HepG2 (cell line): Measurements from ENCODE around the gene PCNA. TPM values are rescaled to one million over a fixed set of nuclear protein-coding genes. Genes with fewer than 3 reads are reported as not detected.

ENCODE experiments used
- CCAR2 ChIP-seq: fragments of 200-400 bp; formaldehyde crosslinking; optimal IDR thresholded peaks from 2 replicates; pipeline ENCODE3; 2018; ENCODE audit warnings: low read depth, mild to moderate bottlenecking, low read length, moderate library complexity
- E2F1 ChIP-seq: sonication (generic); formaldehyde crosslinking; IDR thresholded peaks from 2 replicates; pipeline ENCODE4 v1.5.0; 2020; ENCODE audit warnings: missing genetic modification reagents
- HES4 ChIP-seq: sonication (generic); formaldehyde crosslinking; IDR thresholded peaks from 2 replicates; pipeline ENCODE4 v1.9.0; 2021; ENCODE audit warnings: mild to moderate bottlenecking, missing genetic modification reagents, borderline replicate concordance
- HINFP ChIP-seq: sonication (generic); formaldehyde crosslinking; IDR thresholded peaks from 2 replicates; pipeline ENCODE4 v1.4.0; 2020; ENCODE audit warnings: low read depth, mild to moderate bottlenecking, missing genetic modification reagents
- LRRFIP1 ChIP-seq: sonication (generic); formaldehyde crosslinking; conservative IDR thresholded peaks from 2 replicates; pipeline ENCODE4 v1.4.0; 2020; ENCODE audit warnings: missing genetic modification reagents
- MYPOP ChIP-seq: sonication (generic); formaldehyde crosslinking; IDR thresholded peaks from 2 replicates; pipeline ENCODE4 v1.8.1; 2023; ENCODE audit warnings: mild to moderate bottlenecking, moderate library complexity, missing genetic modification reagents
- SOX13 ChIP-seq, 3 experiments: fragments of 450-650 bp in 1 of 3; sonication (generic) in 1 of 3; formaldehyde crosslinking in 1 of 3; IDR thresholded peaks in 2 of 3; conservative IDR thresholded peaks in 1 of 3; 2 replicates each; pipeline versions ENCODE4 v1.5.0 to v1.6.1; 2016 to 2020; ENCODE audit warnings: antibody characterized with exemption in 1 of 3, mild to moderate bottlenecking in 1 of 3, missing compliant biosample characterization in 1 of 3, missing genetic modification reagents in 1 of 3, moderate library complexity in 1 of 3
- TEAD3 ChIP-seq: optimal IDR thresholded peaks from 2 replicates; pipeline ENCODE3; 2016; ENCODE audit warnings: borderline replicate concordance
- WIZ ChIP-seq: sonication (generic); formaldehyde crosslinking; IDR thresholded peaks from 2 replicates; pipeline ENCODE4 v1.5.1; 2020; ENCODE audit warnings: mild to moderate bottlenecking, missing genetic modification reagents
- ZBTB21 ChIP-seq: sonication (generic); formaldehyde crosslinking; IDR thresholded peaks from 2 replicates; pipeline ENCODE4 v1.4.0; 2020; ENCODE audit warnings: missing genetic modification reagents
- ZBTB44 ChIP-seq: sonication (generic); formaldehyde crosslinking; IDR thresholded peaks from 2 replicates; pipeline ENCODE4 v1.4.0; 2020; ENCODE audit warnings: missing genetic modification reagents
- ZNF329 ChIP-seq: sonication (generic); formaldehyde crosslinking; IDR thresholded peaks from 2 replicates; pipeline ENCODE4 v1.9.0; 2021; ENCODE audit warnings: low read depth, mild to moderate bottlenecking, missing genetic modification reagents
- ZNF598 ChIP-seq: sonication (generic); formaldehyde crosslinking; IDR thresholded peaks from 2 replicates; pipeline ENCODE4 v1.5.1; 2020; ENCODE audit warnings: mild to moderate bottlenecking, missing genetic modification reagents, borderline replicate concordance
- ZNF773 ChIP-seq: sonication (generic); formaldehyde crosslinking; IDR thresholded peaks from 2 replicates; pipeline ENCODE4 v1.4.0; 2020; ENCODE audit warnings: missing genetic modification reagents, borderline replicate concordance
- ZNF781 ChIP-seq: sonication (generic); formaldehyde crosslinking; IDR thresholded peaks from 2 replicates; pipeline ENCODE4 v1.5.1; 2020; ENCODE audit warnings: borderline replicate concordance, mild to moderate bottlenecking, missing genetic modification reagents; ENCODE audit errors: not compliant biosample characterization
- ZNF782 ChIP-seq: sonication (generic); formaldehyde crosslinking; IDR thresholded peaks from 2 replicates; pipeline ENCODE4 v1.4.0; 2020; ENCODE audit warnings: missing genetic modification reagents, mild to moderate bottlenecking, borderline replicate concordance
- ZNF800 ChIP-seq: sonication (generic); formaldehyde crosslinking; IDR thresholded peaks from 2 replicates; pipeline ENCODE4 v1.4.0; 2020; ENCODE audit warnings: missing genetic modification reagents
- polyA plus RNA-seq, 8 experiments: library from polyadenylated mRNA; depleted of rRNA in 3 of 8; stranded (reverse) in 7 of 8; unstranded in 1 of 8; fragments of >200 nt; fragmentation: Illumina TruSeq in 4 of 8; extraction: Trizol in 4 of 8; gene quantifications; 2 replicates each; pipeline versions ENCODE4 v1.2.1 to v1.2.3, GENCODE V29; 2011 to 2016; ENCODE audit warnings: low read depth in 4 of 8, missing spikeins in 1 of 8, mixed read lengths in 1 of 8; ENCODE audit not compliant: insufficient read depth in 1 of 8
- total RNA-seq, 5 experiments: library from RNA; depleted of rRNA; stranded (reverse); fragments of >200 nt; fragmentation: Illumina TruSeq; extraction: Trizol; gene quantifications; 2 replicates each; pipeline ENCODE4 v1.2.3, GENCODE V29; 2016; ENCODE audit warnings: low read depth in 1 of 5

Gene PCNA
- total and polyA plus RNA-seq, 2 of the 13 experiments (the other 11 are each of a cell fraction or from before 2014, with no cell fraction given): 229 to 655 TPM

- TF ChIP-seq ZBTB44 (CRISPR knock-in tag) (no peak; the same call in 1 of the 2 replicates), ZNF800 (CRISPR knock-in tag) (peak; percentile 93), CCAR2 (no peak), HINFP (CRISPR knock-in tag) (peak; percentile 92; the same call in 1 of the 2 replicates), E2F1 (CRISPR knock-in tag) (peak; percentile 97), ZNF781 (peak; percentile 37), MYPOP (CRISPR knock-in tag) (peak; percentile 95), SOX13 (IDR thresholded peaks at IDR 0.05) (no peak), SOX13 (CRISPR knock-in tag; conservative IDR thresholded peaks at IDR 0.05 in 1 of 2, IDR thresholded peaks at IDR 0.05 in 1 of 2) (peak in 1 of 2 experiments; percentile 77; a peak in 2 of 4 replicates), LRRFIP1 (CRISPR knock-in tag) (0 out of 2 replicates have a peak, but pooled peaks have one; percentile 64), WIZ (CRISPR knock-in tag) (peak; percentile 73; the same call in 1 of the 2 replicates), TEAD3 (CRISPR knock-in tag) (peak; percentile 85), ZNF598 (CRISPR knock-in tag) (peak; percentile 82; the same call in 1 of the 2 replicates), ZNF782 (CRISPR knock-in tag) (peak; percentile 60), ZBTB21 (peak; percentile 8; the same call in 1 of the 2 replicates), HES4 (CRISPR knock-in tag) (peak; percentile 95), ZNF329 (CRISPR knock-in tag) (peak; percentile 70; the same call in 1 of the 2 replicates), ZNF773 (no peak; the same call in 1 of the 2 replicates)
These were observed 6.9 kb upstream of the PCNA start, which contains the start of gene CDS2 (continued) for GRCh38 chr20:5126512-5127203.
